ENCODE results near the gene FSHR.

The FSHR gene

DNA sequence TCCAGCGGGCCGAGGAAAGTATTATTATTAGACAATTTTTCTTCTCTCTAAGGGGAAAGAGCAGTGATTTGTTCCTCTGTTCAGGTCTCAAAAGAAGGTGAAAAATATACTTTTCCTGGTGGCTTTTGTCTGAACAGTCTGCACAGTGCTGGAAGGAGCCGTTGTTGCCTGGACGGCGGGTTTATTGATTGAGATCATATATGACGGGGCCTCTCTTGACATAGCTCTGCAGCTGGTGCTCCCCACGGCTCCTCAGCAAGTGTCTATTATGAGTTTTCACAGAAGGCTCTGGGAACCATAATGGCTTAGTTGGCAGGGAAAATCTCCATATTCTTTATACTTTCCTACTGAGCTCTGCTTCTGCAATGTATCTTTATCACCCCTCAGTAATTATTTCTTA, 42.9 kb downstream of the FSHR start:
- Histone ChIP-seq H3K27me3 (ENCODE audit: insufficient read depth, low read length) (no peaks in the 10 kb centered on the region), H3K27ac (ENCODE audit: low read depth, low read length) (no peak overlapping the region), H3K9ac (ENCODE audit: low read depth, low read length) (no peak overlapping the region), H3K4me1 (ENCODE audit: insufficient read depth, low read length) (no peaks in the 10 kb centered on the region), H3K36me3 (ENCODE audit: insufficient read depth, low read length) (no peaks in the 10 kb centered on the region), H3K9me3 (ENCODE audit: insufficient read depth, low read depth, low read length) (no peaks in the 10 kb centered on the region), H3K4me3 (ENCODE audit: low read length) (no peak overlapping the region)
- 95% methylated on average over 7 of the region's 7 CpGs for WGBS

DNA sequence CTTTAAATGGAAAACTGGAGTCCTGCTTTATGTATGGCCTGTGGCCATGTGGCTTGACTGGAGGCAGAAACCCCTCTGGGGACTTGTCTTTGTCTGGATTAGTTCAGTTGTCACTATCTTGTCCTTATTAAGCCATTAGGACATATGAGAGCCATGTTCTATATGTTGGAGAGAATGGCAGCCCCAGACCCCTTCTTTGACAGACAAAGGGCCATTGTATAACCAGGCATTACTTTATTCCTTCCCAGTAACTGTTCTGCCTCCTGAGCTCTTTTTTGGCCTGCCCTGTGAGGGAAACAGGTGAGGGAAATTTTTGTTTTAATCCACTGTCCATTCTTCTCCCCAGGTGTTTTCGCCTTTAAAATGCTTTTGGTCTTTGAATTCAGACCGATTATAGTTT, 43.3 kb downstream of the FSHR start:
- 97% methylated on average over 2 of the region's 2 CpGs for WGBS

DNA sequence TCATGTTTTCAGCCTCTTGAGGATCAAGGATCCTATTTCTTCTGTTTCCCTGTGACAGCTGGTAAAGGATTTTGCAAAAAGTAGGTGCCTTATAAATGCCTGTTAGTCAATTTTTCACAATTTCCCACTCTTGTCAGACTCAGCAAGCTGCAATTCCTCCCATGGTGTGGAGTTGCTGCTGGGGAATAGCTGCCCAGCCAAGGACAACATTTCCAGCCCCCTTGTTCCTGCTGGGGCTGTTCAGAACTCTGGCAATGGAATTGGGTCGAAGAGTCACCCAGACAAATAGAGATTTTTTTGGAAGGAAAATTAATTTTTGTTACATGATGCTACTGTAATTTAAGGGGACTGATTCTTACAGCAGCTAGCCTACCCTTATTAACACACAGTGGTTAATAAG, 43.7 kb downstream of the FSHR start:
- no peaks in the 10 kb centered on the region for H3K4me1 ChIP-seq (ENCODE audit: insufficient read depth, low read length)
- WGBS: 90% methylated on average over 1 of the region's 1 CpG
- H3K36me3 ChIP-seq (ENCODE audit: insufficient read depth, low read length): no peaks in the 10 kb centered on the region
- H3K4me3 ChIP-seq (ENCODE audit: low read length): no peak overlapping the region
- H3K27me3 ChIP-seq (ENCODE audit: insufficient read depth, low read length): no peaks in the 10 kb centered on the region
- H3K27ac ChIP-seq (ENCODE audit: low read depth, low read length): no peak overlapping the region
- no peaks in the 10 kb centered on the region for H3K9me3 ChIP-seq (ENCODE audit: insufficient read depth, low read depth, low read length)
- no peak overlapping the region for H3K9ac ChIP-seq (ENCODE audit: low read depth, low read length)

More for the DNA sequence above, 43.3 kb downstream of the FSHR start:
- no peaks in the 10 kb centered on the region for H3K4me1 ChIP-seq (ENCODE audit: insufficient read depth, low read length)
- H3K9ac ChIP-seq (ENCODE audit: low read depth, low read length): no peak overlapping the region
- H3K9me3 ChIP-seq (ENCODE audit: insufficient read depth, low read depth, low read length): no peaks in the 10 kb centered on the region
- no peak overlapping the region for H3K4me3 ChIP-seq (ENCODE audit: low read length)
- H3K27me3 ChIP-seq (ENCODE audit: insufficient read depth, low read length): no peaks in the 10 kb centered on the region
- no peaks in the 10 kb centered on the region for H3K36me3 ChIP-seq (ENCODE audit: insufficient read depth, low read length)
- no peak overlapping the region for H3K27ac ChIP-seq (ENCODE audit: low read depth, low read length)

GRCh38 chr2:49108851-49109250, 45.5 kb downstream of the FSHR start:
- Histone ChIP-seq H3K9ac (ENCODE audit: low read depth, low read length) (no peak overlapping the region), H3K4me1 (ENCODE audit: insufficient read depth, low read length) (no peaks in the 10 kb centered on the region), H3K27ac (ENCODE audit: low read depth, low read length) (no peak overlapping the region), H3K4me3 (ENCODE audit: low read length) (no peak overlapping the region), H3K27me3 (ENCODE audit: insufficient read depth, low read length) (no peaks in the 10 kb centered on the region), H3K9me3 (ENCODE audit: insufficient read depth, low read depth, low read length) (no peaks in the 10 kb centered on the region), H3K36me3 (ENCODE audit: insufficient read depth, low read length) (no peaks in the 10 kb centered on the region)
- 93% methylated on average over 3 of the region's 3 CpGs for WGBS

- no peaks in the 10 kb centered on the region for H3K36me3 ChIP-seq (ENCODE audit: insufficient read depth, low read length)
- WGBS: 91% methylated on average over 3 of the region's 3 CpGs
- H3K9ac ChIP-seq (ENCODE audit: low read depth, low read length): no peak overlapping the region
- H3K27me3 ChIP-seq (ENCODE audit: insufficient read depth, low read length): no peaks in the 10 kb centered on the region
- H3K4me1 ChIP-seq (ENCODE audit: insufficient read depth, low read length): no peaks in the 10 kb centered on the region
- H3K9me3 ChIP-seq (ENCODE audit: insufficient read depth, low read depth, low read length): no peaks in the 10 kb centered on the region
- H3K27ac ChIP-seq (ENCODE audit: low read depth, low read length): no peak overlapping the region
- no peak overlapping the region for H3K4me3 ChIP-seq (ENCODE audit: low read length)
These were observed 45.9 kb downstream of the FSHR start for GRCh38 chr2:49108436-49108835.

DNA sequence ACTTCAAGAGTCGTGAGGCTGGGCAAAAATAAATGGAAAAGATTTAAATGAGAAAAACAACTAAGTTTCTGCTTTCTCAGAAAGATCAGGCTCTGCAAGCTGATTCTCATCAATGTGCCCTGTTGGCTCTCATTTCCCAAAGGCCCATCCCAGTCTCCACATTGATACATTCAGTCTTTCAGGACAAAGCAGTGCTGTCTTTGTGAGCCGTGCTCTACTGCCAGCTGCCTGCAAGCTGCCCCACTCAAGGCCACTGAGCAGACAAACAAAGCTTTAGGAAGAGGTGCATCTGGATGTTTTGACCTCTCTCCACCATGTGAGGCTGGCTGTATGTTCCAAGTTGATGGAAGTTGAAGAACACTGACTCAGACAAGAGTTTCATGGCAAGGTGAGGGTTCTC, 48.8 kb downstream of the FSHR start:
- no peaks in the 10 kb centered on the region for H3K36me3 ChIP-seq (ENCODE audit: insufficient read depth, low read length)
- H3K9me3 ChIP-seq (ENCODE audit: insufficient read depth, low read depth, low read length): no peaks in the 10 kb centered on the region
- no peak overlapping the region for H3K4me3 ChIP-seq (ENCODE audit: low read length)
- no peak overlapping the region for H3K9ac ChIP-seq (ENCODE audit: low read depth, low read length)
- H3K27ac ChIP-seq (ENCODE audit: low read depth, low read length): no peak overlapping the region
- H3K27me3 ChIP-seq (ENCODE audit: insufficient read depth, low read length): no peaks in the 10 kb centered on the region
- WGBS: 89% methylated on average over 2 of the region's 2 CpGs
- no peaks in the 10 kb centered on the region for H3K4me1 ChIP-seq (ENCODE audit: insufficient read depth, low read length)

GRCh38 chr2:49102146-49102545, 52.2 kb downstream of the FSHR start:
- no peak overlapping the region for H3K27ac ChIP-seq (ENCODE audit: low read depth, low read length)
- H3K27me3 ChIP-seq (ENCODE audit: insufficient read depth, low read length): no peaks in the 10 kb centered on the region
- H3K4me3 ChIP-seq (ENCODE audit: low read length): no peak overlapping the region
- H3K9ac ChIP-seq (ENCODE audit: low read depth, low read length): no peak overlapping the region
- H3K36me3 ChIP-seq (ENCODE audit: insufficient read depth, low read length): no peaks in the 10 kb centered on the region
- no peaks in the 10 kb centered on the region for H3K9me3 ChIP-seq (ENCODE audit: insufficient read depth, low read depth, low read length)
- WGBS: 90% methylated on average over 1 of the region's 1 CpG
- H3K4me1 ChIP-seq (ENCODE audit: insufficient read depth, low read length): no peaks in the 10 kb centered on the region

GRCh38 chr2:49080681-49081080, 73.6 kb downstream of the FSHR start:
- Histone ChIP-seq H3K27me3 (ENCODE audit: insufficient read depth, low read length) (no peaks in the 10 kb centered on the region), H3K4me1 (ENCODE audit: insufficient read depth, low read length) (peaks cover 13% of the 10 kb centered on the region; the same call in 1 of the 2 replicates), H3K9ac (ENCODE audit: low read depth, low read length) (no peak overlapping the region), H3K36me3 (ENCODE audit: insufficient read depth, low read length) (no peaks in the 10 kb centered on the region), H3K4me3 (ENCODE audit: low read length) (no peak overlapping the region), H3K9me3 (ENCODE audit: insufficient read depth, low read depth, low read length) (peaks cover 4% of the 10 kb centered on the region; the same call in 1 of the 2 replicates), H3K27ac (ENCODE audit: low read depth, low read length) (no peak overlapping the region)
- 23% methylated on average over 2 of the region's 2 CpGs for WGBS

DNA sequence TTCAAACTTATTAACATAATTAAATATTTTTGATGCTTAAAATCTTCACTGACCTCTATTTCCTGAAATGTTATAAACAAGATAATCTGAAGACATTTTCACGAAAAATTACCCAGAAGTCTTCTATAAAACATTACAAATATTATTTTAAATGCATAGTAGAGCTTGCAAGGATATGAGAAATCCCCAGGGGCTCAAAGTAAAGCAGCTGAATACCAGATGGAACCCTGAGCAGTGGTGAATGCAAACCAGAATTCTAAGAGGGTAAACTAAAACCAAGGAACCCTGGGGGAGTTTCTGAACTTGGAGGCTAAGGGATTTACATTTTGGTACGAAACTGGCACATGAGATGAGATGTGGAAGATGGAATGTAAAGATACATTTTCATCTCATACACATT, 83.6 kb downstream of the FSHR start:
- no peak overlapping the region for H3K9ac ChIP-seq (ENCODE audit: low read depth, low read length)
- H3K27ac ChIP-seq (ENCODE audit: low read depth, low read length): no peak overlapping the region
- H3K27me3 ChIP-seq (ENCODE audit: insufficient read depth, low read length): no peaks in the 10 kb centered on the region
- H3K4me1 ChIP-seq (ENCODE audit: insufficient read depth, low read length): no peaks in the 10 kb centered on the region
- no peaks in the 10 kb centered on the region for H3K36me3 ChIP-seq (ENCODE audit: insufficient read depth, low read length)
- WGBS: no CpG with 5 or more reads among the region's 2 CpGs
- H3K9me3 ChIP-seq (ENCODE audit: insufficient read depth, low read depth, low read length): peaks cover 6% of the 10 kb centered on the region; the same call in 1 of the 2 replicates
- H3K4me3 ChIP-seq (ENCODE audit: low read length): no peak overlapping the region

DNA sequence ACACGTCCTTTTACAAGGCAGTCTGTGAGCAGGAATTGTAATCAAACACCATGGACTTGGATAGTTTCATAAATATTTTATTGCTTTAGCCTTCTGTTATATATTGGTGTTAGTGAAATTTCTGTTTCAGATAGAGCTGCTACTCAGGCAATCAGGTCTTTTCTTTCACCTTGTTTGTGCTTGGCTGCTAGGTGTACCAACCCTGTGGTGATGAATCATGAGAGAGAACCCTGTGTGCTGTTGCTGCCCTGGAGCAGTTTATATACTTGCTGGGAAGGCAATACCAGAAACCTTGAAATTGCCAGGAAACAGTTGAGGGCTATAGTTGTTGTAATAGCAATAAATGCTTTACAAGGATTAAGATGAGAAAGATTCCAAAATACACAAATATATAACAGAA, 84.5 kb downstream of the FSHR start:
- no peaks in the 10 kb centered on the region for H3K36me3 ChIP-seq (ENCODE audit: insufficient read depth, low read length)
- H3K27ac ChIP-seq (ENCODE audit: low read depth, low read length): no peak overlapping the region
- no peaks in the 10 kb centered on the region for H3K4me1 ChIP-seq (ENCODE audit: insufficient read depth, low read length)
- H3K27me3 ChIP-seq (ENCODE audit: insufficient read depth, low read length): no peaks in the 10 kb centered on the region
- no peak overlapping the region for H3K9ac ChIP-seq (ENCODE audit: low read depth, low read length)
- no CpG with 5 or more reads among the region's 1 CpG for WGBS
- no peak overlapping the region for H3K4me3 ChIP-seq (ENCODE audit: low read length)
- H3K9me3 ChIP-seq (ENCODE audit: insufficient read depth, low read depth, low read length): peaks cover 4% of the 10 kb centered on the region; the same call in 1 of the 2 replicates

DNA sequence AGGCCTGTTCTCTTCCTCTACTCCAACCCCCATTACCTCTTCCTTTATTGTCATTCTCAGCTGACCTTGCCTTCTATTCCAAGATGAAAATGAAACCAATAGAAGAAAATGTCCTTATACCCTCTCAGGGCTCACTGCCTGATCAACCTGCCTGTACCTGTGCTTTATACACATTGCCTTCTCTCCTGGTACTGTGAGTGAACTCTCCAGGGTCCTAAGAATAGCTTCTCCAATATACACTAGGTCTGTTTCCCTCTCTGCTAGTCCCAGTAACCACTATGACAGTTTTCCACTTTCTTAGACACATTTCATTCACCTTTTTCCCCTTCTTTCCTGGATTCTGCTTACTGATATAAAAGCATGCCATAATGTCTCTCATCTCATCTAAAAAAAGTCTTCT, 85.7 kb downstream of the FSHR start:
- no peaks in the 10 kb centered on the region for H3K36me3 ChIP-seq (ENCODE audit: insufficient read depth, low read length)
- no peaks in the 10 kb centered on the region for H3K4me1 ChIP-seq (ENCODE audit: insufficient read depth, low read length)
- H3K9me3 ChIP-seq (ENCODE audit: insufficient read depth, low read depth, low read length): 0 out of 2 replicates have a peak, but pooled peaks cover under 1% of the 10 kb centered on the region
- H3K27me3 ChIP-seq (ENCODE audit: insufficient read depth, low read length): no peaks in the 10 kb centered on the region
- no peak overlapping the region for H3K9ac ChIP-seq (ENCODE audit: low read depth, low read length)
- no peak overlapping the region for H3K4me3 ChIP-seq (ENCODE audit: low read length)
- no peak overlapping the region for H3K27ac ChIP-seq (ENCODE audit: low read depth, low read length)

DNA sequence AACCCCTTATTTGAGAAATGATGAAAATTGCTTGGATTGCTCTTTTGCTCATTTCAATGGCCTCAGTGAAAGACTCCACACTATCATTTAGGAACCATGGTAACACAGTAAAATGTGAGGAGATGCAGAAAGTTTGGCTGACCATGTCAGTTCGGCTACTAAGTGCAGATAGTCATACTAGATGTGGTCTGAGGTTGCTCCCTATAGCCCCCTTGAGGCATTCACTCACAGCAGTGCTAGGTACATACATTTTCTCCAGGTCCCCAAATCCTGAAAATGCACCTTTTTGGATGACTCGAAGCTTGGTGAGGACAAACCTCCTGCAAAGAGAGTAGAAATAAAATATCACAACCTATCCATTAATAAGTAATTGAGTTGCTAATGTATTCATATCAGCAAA, 86.3 kb downstream of the FSHR start:
- Histone ChIP-seq H3K9ac (ENCODE audit: low read depth, low read length) (no peak overlapping the region), H3K4me1 (ENCODE audit: insufficient read depth, low read length) (peaks cover 2% of the 10 kb centered on the region; the same call in 1 of the 2 replicates)
- 87% methylated on average over 2 of the region's 2 CpGs for WGBS

More for the DNA sequence above, 86.3 kb downstream of the FSHR start:
- no peaks in the 10 kb centered on the region for H3K9me3 ChIP-seq (ENCODE audit: insufficient read depth, low read depth, low read length)
- no peak overlapping the region for H3K27ac ChIP-seq (ENCODE audit: low read depth, low read length)
- H3K36me3 ChIP-seq (ENCODE audit: insufficient read depth, low read length): no peaks in the 10 kb centered on the region
- no peaks in the 10 kb centered on the region for H3K27me3 ChIP-seq (ENCODE audit: insufficient read depth, low read length)
- no peak overlapping the region for H3K4me3 ChIP-seq (ENCODE audit: low read length)

All from HUES64 (cell line).